ENCODE measurements around the gene BIN1.
A peak's percentile ranks its signal among the peaks of the same experiment; 100 is the strongest.

Gene BIN1

GRCh38 chr2:127064642-127065250 is 42.2 kb downstream of the BIN1 start:
- no peaks in the 10 kb centered on the region for H3K27me3 ChIP-seq
- TF ChIP-seq Cebpa-rat (IDR thresholded peaks at IDR 0.05) = no peak
- H3K4me3 ChIP-seq = peak overlapping the region in 5 of 10 experiments; percentile 1 to 41 (median 6); a peak in 6 of 20 replicates
- H3K9ac ChIP-seq = peak overlapping the region; percentile 60 to 82 (median 73); a peak in 21 of 22 replicates
- H3K9me3 ChIP-seq (replicated peaks in 1 of 11) = no peaks in the 10 kb centered on the region
- H3K27ac ChIP-seq = peak overlapping the region; percentile 65 to 91 (median 80); a peak in 21 of 22 replicates
- H4K20me1 ChIP-seq = peaks cover 0 to 88% (median 57%) of the 10 kb centered on the region in 11 experiments; a peak in 16 of 22 replicates
- H3K4me2 ChIP-seq = peak overlapping the region; percentile 80 to 98 (median 96)
- H3K4me1 ChIP-seq = peaks cover 80 to 98% (median 95%) of the 10 kb centered on the region in 10 experiments
- H3K36me3 ChIP-seq = peaks cover 0 to 76% (median 64%) of the 10 kb centered on the region in 11 experiments; a peak in 19 of 22 replicates

DNA sequence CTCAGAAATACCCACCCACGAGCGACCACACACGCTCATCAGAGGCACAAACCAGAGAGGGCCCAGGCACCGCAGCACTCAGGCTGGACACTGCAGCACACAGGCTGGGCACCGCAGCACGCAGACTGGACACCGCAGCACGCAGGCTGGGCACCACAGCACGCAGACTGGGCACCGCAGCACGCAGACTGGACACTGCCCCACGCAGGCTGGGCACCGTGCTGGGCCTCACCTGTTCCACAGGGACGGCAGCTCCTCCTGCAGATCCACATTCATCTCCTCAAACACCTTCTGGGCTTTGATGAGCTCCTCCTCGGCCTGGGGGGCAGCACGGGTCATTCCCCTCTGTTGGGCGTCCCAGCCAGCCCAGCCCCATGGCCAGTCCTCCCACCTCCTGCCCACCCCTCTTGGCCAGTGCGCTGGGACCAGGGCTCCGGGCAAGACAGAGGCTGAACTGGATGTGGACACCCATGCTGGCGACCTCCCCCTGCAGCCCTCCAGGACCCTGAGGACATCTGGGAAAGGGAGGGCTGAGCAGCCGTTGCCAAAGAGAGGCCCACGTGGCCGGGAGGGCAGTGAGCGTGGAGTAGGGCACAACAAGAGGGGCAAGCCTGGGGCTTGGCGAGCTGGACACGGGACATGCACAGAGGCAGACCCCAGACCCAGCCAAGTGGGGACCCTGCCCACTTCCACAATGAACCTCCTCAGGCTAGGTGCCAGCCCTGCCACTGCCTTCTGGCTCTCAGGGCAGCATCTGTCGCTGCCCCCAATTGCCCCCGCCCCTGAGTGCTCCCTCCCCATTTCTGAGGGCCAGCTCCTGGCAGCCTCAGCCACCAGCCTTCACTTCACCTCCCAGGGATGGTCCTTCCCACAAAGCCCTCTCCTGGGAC is 43.0 kb downstream of the BIN1 start:
- Histone ChIP-seq H3K4me1 (peaks cover 72 to 97% (median 90%) of the 10 kb centered on the region in 10 experiments), H3K4me2 (peak overlapping the region; percentile 80 to 98 (median 96)), H3K9ac (peak overlapping the region; percentile 60 to 82 (median 73); a peak in 21 of 22 replicates), H3K4me3 (peak overlapping the region in 2 of 10 experiments; percentile 1 to 24; a peak in 2 of 20 replicates), H3K36me3 (peaks cover 0 to 76% (median 64%) of the 10 kb centered on the region in 11 experiments; a peak in 18 of 22 replicates), H3K27me3 (no peaks in the 10 kb centered on the region), H3K9me3 (replicated peaks in 1 of 11) (no peaks in the 10 kb centered on the region), H4K20me1 (peaks cover 0 to 85% (median 49%) of the 10 kb centered on the region in 11 experiments; a peak in 16 of 22 replicates), H3K27ac (peak overlapping the region; percentile 65 to 91 (median 80); a peak in 21 of 22 replicates)
- no peak for TF ChIP-seq Cebpa-rat (IDR thresholded peaks at IDR 0.05)

DNA sequence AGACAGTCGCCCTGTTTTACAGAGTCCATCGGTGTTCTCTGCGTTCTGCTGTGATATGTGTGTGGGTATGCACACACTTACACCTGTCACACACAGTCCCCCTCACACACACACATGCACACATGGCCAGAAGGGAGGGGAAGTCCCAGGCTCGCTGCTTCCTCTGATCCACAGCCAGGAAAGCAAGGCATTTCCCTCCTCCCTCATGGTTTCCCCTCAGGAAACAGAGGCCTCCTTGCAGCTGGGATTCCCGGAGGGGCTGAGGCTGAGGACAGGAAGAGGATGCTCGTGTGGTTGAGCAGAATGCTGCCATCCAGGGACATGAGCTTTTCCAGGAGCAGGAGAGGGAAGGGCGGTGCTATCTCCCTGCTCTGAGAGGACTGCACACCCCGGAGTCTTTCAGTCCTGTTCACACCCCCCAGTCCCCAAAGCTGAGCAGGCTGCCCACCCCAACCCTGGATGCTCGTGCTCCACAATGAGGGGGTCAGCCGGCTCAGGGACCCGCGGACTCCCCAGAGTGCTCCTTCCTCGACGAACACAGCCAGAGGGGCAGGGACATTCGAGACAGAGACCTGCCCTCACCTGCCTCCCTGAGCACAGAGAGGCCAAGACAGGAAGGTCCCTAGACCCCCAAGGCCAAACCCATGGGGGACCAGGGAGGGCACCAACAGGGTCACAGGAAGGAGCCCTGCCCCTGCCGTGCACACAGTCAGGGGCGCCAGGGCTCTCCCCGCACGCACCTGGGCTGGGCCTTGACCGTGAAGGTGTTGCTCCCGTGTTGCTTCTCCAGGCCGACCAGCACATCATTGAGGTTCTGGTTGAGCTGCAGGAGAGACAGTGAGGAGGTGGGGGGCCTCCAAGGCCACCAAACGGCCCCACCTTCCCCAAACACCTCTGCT is 45.3 kb downstream of the BIN1 start:
- H3K9ac ChIP-seq = peak overlapping the region; percentile 29 to 74 (median 52); a peak in 17 of 22 replicates

GRCh38 chr2:127060264-127060945 is 46.5 kb downstream of the BIN1 start:
- no peak for TF ChIP-seq Cebpa-rat (IDR thresholded peaks at IDR 0.05)
- Histone ChIP-seq H4K20me1 (peaks cover 0 to 66% (median 16%) of the 10 kb centered on the region in 11 experiments; a peak in 12 of 22 replicates), H3K27me3 (no peaks in the 10 kb centered on the region), H3K4me2 (peak overlapping the region in 6 of 11 experiments; percentile 5 to 97 (median 20); a peak in 5 of 22 replicates), H3K27ac (peak overlapping the region in 8 of 11 experiments; percentile 13 to 66 (median 44); a peak in 10 of 22 replicates), H3K4me3 (no peak overlapping the region), H3K9me3 (replicated peaks in 1 of 11) (no peaks in the 10 kb centered on the region), H3K36me3 (peaks cover 0 to 77% (median 70%) of the 10 kb centered on the region in 11 experiments; a peak in 18 of 22 replicates), H3K4me1 (peaks cover 37 to 71% (median 57%) of the 10 kb centered on the region in 10 experiments), H3K9ac (peak overlapping the region in 4 of 11 experiments; percentile 19 to 48 (median 38); a peak in 3 of 22 replicates)

More for the DNA sequence above, 45.3 kb downstream of the BIN1 start:
- Histone ChIP-seq H4K20me1 (peaks cover 0 to 71% (median 26%) of the 10 kb centered on the region in 11 experiments; a peak in 15 of 22 replicates), H3K27ac (peak overlapping the region in 9 of 11 experiments; percentile 53 to 91 (median 74); a peak in 18 of 22 replicates), H3K4me2 (peak overlapping the region; percentile 87 to 97 (median 94)), H3K9me3 (replicated peaks in 1 of 11) (no peaks in the 10 kb centered on the region), H3K4me3 (peak overlapping the region in 6 of 10 experiments; percentile 6 to 37 (median 34); a peak in 6 of 20 replicates), H3K27me3 (no peaks in the 10 kb centered on the region), H3K36me3 (peaks cover 0 to 76% (median 64%) of the 10 kb centered on the region in 11 experiments; a peak in 18 of 22 replicates), H3K4me1 (peaks cover 49 to 77% (median 69%) of the 10 kb centered on the region in 10 experiments)
- TF ChIP-seq Cebpa-rat (IDR thresholded peaks at IDR 0.05) = no peak

- peaks cover 0 to 86% (median 70%) of the 10 kb centered on the region in 11 experiments; a peak in 18 of 22 replicates for H3K36me3 ChIP-seq
- peaks cover 29 to 71% (median 54%) of the 10 kb centered on the region in 10 experiments for H3K4me1 ChIP-seq
- peak overlapping the region in 2 of 11 experiments; percentile 5 to 32; a peak in 2 of 22 replicates for H3K4me2 ChIP-seq
- TF ChIP-seq Cebpa-rat (IDR thresholded peaks at IDR 0.05) = no peak
- no peak overlapping the region for H3K9ac ChIP-seq
- H3K27ac ChIP-seq = peak overlapping the region in 5 of 11 experiments; percentile 8 to 53 (median 27); a peak in 4 of 22 replicates
- no peak overlapping the region for H3K4me3 ChIP-seq
- H3K27me3 ChIP-seq = no peaks in the 10 kb centered on the region
- no peaks in the 10 kb centered on the region for H3K9me3 ChIP-seq (replicated peaks in 1 of 11)
- peaks cover 0 to 65% (median 15%) of the 10 kb centered on the region in 11 experiments; a peak in 13 of 22 replicates for H4K20me1 ChIP-seq
Observed at GRCh38 chr2:127059559-127059958, 47.4 kb downstream of the BIN1 start.

DNA sequence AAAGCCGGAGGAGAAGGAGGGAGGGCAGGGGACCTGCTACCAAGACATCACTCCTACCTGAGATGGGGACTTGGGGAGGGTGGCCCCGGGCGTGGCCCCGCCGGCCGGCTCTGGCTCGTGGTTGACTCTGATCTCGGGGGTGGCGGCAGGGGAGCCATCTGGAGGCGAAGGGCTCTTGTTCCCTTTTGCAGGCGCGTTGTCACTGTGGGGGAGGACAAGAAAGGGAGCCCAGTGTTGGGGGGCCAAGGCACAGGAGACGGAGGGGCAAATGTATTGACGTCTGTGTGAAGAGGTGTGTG is 48.1 kb downstream of the BIN1 start:
- Histone ChIP-seq H3K27me3 (no peaks in the 10 kb centered on the region), H4K20me1 (peaks cover 0 to 65% (median 12%) of the 10 kb centered on the region in 11 experiments; a peak in 13 of 22 replicates), H3K36me3 (peaks cover 0 to 86% (median 72%) of the 10 kb centered on the region in 11 experiments; a peak in 18 of 22 replicates), H3K4me3 (no peak overlapping the region), H3K4me2 (peak overlapping the region in 2 of 11 experiments; percentile 5 to 32; a peak in 2 of 22 replicates), H3K9ac (no peak overlapping the region; a peak in 1 of 22 replicates), H3K27ac (no peak overlapping the region), H3K4me1 (peaks cover 22 to 71% (median 54%) of the 10 kb centered on the region in 10 experiments), H3K9me3 (replicated peaks in 1 of 11) (no peaks in the 10 kb centered on the region)
- TF ChIP-seq Cebpa-rat (IDR thresholded peaks at IDR 0.05) = no peak

GRCh38 chr2:127058246-127058953 is 48.6 kb downstream of the BIN1 start:
- Histone ChIP-seq H3K4me3 (no peak overlapping the region), H3K9ac (no peak overlapping the region; a peak in 1 of 22 replicates), H3K27ac (peak overlapping the region in 3 of 11 experiments; percentile 8 to 38 (median 37); a peak in 2 of 22 replicates), H3K4me1 (peaks cover 22 to 71% (median 54%) of the 10 kb centered on the region in 10 experiments), H3K27me3 (no peaks in the 10 kb centered on the region), H4K20me1 (peaks cover 0 to 65% (median 18%) of the 10 kb centered on the region in 11 experiments; a peak in 17 of 22 replicates), H3K9me3 (replicated peaks in 1 of 11) (no peaks in the 10 kb centered on the region), H3K4me2 (peak overlapping the region in 2 of 11 experiments; percentile 5 to 32; a peak in 1 of 22 replicates), H3K36me3 (peaks cover 0 to 86% (median 72%) of the 10 kb centered on the region in 11 experiments; a peak in 18 of 22 replicates)
- no peak for TF ChIP-seq Cebpa-rat (IDR thresholded peaks at IDR 0.05)

All from BLaER1 treated with 17β-estradiol and CSF1 and Interleukin-3, amounts not matched to agents 10 nM and 100 nM (cell line).